CD4-positive, alpha-beta memory T cell (primary cell): ENCODE measurements around the gene SSR3. TPM values are rescaled to one million over a fixed set of nuclear protein-coding genes. Genes with fewer than 3 reads are reported as not detected.

Source experiments
- CTCF ChIA-PET: fragments of 350-600 bp; sonication (Branson Sonifier 250); formaldehyde crosslinking; loops from one replicate; lab custom pipeline; 2021; ENCODE audit warnings: inconsistent platforms; ENCODE audit not compliant: partially characterized antibody; lab: Charles Lee
- POLR2A ChIA-PET: fragments of 350-600 bp; sonication (Branson Sonifier 250); formaldehyde crosslinking; loops from one replicate; lab custom pipeline; 2021; ENCODE audit not compliant: partially characterized antibody; lab: Charles Lee
- DNase-seq, 5 donors: peaks; one replicate each; pipeline versions ENCODE4 v3.0.0 to v3.0.0-alpha.2; 2020 to 2022; ENCODE audit warnings: mixed read lengths in 1 of 5
- H3K27ac ChIP-seq: one replicate; pipeline ENCODE4 v1.7.0; 2013; ENCODE audit warnings: low read depth, low read length
- H3K27me3 ChIP-seq: 2 replicates; pipeline ENCODE4 v1.7.0; 2013; ENCODE audit warnings: mild to moderate bottlenecking, low read length, moderate library complexity; ENCODE audit not compliant: insufficient read depth
- H3K36me3 ChIP-seq: 2 replicates; pipeline ENCODE4 v1.7.0; 2013; ENCODE audit warnings: mild to moderate bottlenecking, low read length, moderate library complexity; ENCODE audit not compliant: insufficient read depth
- H3K4me1 ChIP-seq: 2 replicates; pipeline ENCODE4 v1.7.0; 2013; ENCODE audit warnings: mild to moderate bottlenecking, low read length, moderate library complexity; ENCODE audit not compliant: insufficient read depth
- H3K4me3 ChIP-seq, 2 donors: one replicate each; pipeline ENCODE4 v1.7.0; 2013; ENCODE audit warnings: low read length in 2 of 2, mild to moderate bottlenecking in 1 of 2
- H3K9me3 ChIP-seq, 2 donors: one replicate each; pipeline ENCODE4 v1.7.0; 2013; ENCODE audit warnings: low read length in 2 of 2, control low read depth in 1 of 2; ENCODE audit not compliant: control insufficient read depth in 1 of 2
- H3K27ac Mint-ChIP-seq, 7 donors: one replicate each; pipeline ENCODE4 v1.8.0; 2020 to 2021; ENCODE audit warnings: mixed read lengths in 7 of 7, mild to moderate bottlenecking in 6 of 7, inconsistent platforms in 3 of 7, moderate library complexity in 3 of 7
- H3K27me3 Mint-ChIP-seq, 2 donors: one replicate each; pipeline ENCODE4 v1.8.0; 2020 to 2021; ENCODE audit warnings: mixed read lengths in 2 of 2
- H3K36me3 Mint-ChIP-seq, 2 donors: one replicate each; pipeline ENCODE4 v1.8.0; 2020 to 2021; ENCODE audit warnings: mixed read lengths in 2 of 2, inconsistent platforms in 1 of 2, mild to moderate bottlenecking in 1 of 2
- H3K4me1 Mint-ChIP-seq, 4 donors: one replicate each; pipeline ENCODE4 v1.8.0; 2020 to 2021; ENCODE audit warnings: mixed read lengths in 4 of 4, mild to moderate bottlenecking in 1 of 4
- H3K4me3 Mint-ChIP-seq, 8 donors: one replicate each; pipeline ENCODE4 v1.8.0; 2020 to 2021; ENCODE audit warnings: mixed read lengths in 8 of 8, mild to moderate bottlenecking in 7 of 8, moderate library complexity in 6 of 8, inconsistent platforms in 3 of 8
- H3K9me3 Mint-ChIP-seq, 8 donors: one replicate each; pipeline ENCODE4 v1.8.0; 2020 to 2021; ENCODE audit warnings: mixed read lengths in 8 of 8, mild to moderate bottlenecking in 5 of 8, inconsistent platforms in 3 of 8, moderate library complexity in 1 of 8
- intact Hi-C: fragments of 100-400 bp; cut with micrococcal nuclease; formaldehyde crosslinking; loops from one replicate; pipeline ENCODE4 v1.15.1; 2023
- polyA plus RNA-seq, 2 donors: library from polyadenylated mRNA; unstranded; fragments of 300-500 nt; fragmentation: Illumina TruSeq; gene quantifications; one replicate each; pipeline ENCODE4 v1.2.3, GENCODE V29; 2021
- total RNA-seq, 2 experiments: library from RNA; stranded (reverse); gene quantifications; one replicate each; pipeline ENCODE4 v1.2.3, GENCODE V29; 2021

Gene SSR3
- total and polyA plus RNA-seq, 4 experiments from 2014 or later: 132 to 158 (median 137) TPM

GRCh38 chr3:156539802-156540201 lies 15.1 kb downstream of the SSR3 start:
- Mint-ChIP-seq H3K4me1 (peaks cover 0 to 2% (median 0%) of the 10 kb centered on the region in 4 donors), H3K27ac (no peak overlapping the region)

GRCh38 chr3:156539051-156539450 lies 15.9 kb downstream of the SSR3 start:
- ChIA-PET POLR2A (interaction anchor here (0.8 kb wide), 1 partner anchor 16 kb away, joined by 3 read pairs; no protein-coding TSS in a partner anchor), CTCF (interaction anchor here (1.4 to 6.6 kb wide), 3 partner anchors 25 to 389 kb away, joined by 4 to 78 read pairs (median 54); no protein-coding TSS in a partner anchor)
- H3K27ac ChIP-seq: no peak overlapping the region
- Mint-ChIP-seq H3K9me3 (no peaks in the 10 kb centered on the region), H3K36me3 (peaks cover 27 to 54% of the 10 kb centered on the region in 2 donors), H3K27me3 (no peaks in the 10 kb centered on the region), H3K27ac (peak overlapping the region in 1 of 7 donors; percentile 31), H3K4me3 (no peak overlapping the region), H3K4me1 (peaks cover 0 to 2% (median 0%) of the 10 kb centered on the region in 4 donors)
- intact Hi-C loops: no loop called here
- no peaks in the 10 kb centered on the region for H3K9me3 ChIP-seq
- no peak overlapping the region for H3K4me3 ChIP-seq
- no peak for DNase-seq
- H3K36me3 ChIP-seq: peaks cover 28% of the 10 kb centered on the region
- H3K27me3 ChIP-seq: no peaks in the 10 kb centered on the region
- H3K4me1 ChIP-seq: no peaks in the 10 kb centered on the region

More at GRCh38 chr3:156539802-156540201, 15.1 kb downstream of the SSR3 start:
- no peak overlapping the region for H3K4me3 Mint-ChIP-seq
- Histone ChIP-seq H3K9me3 (no peaks in the 10 kb centered on the region), H3K36me3 (peaks cover 30% of the 10 kb centered on the region), H3K4me1 (no peaks in the 10 kb centered on the region), H3K27me3 (no peaks in the 10 kb centered on the region), H3K4me3 (no peak overlapping the region), H3K27ac (no peak overlapping the region)
- no peaks in the 10 kb centered on the region for H3K27me3 Mint-ChIP-seq
- intact Hi-C loops: loop anchor here (2.0 to 10.0 kb wide), 3 partner anchors 15 to 597 kb away; no protein-coding TSS in a partner anchor
- ChIA-PET POLR2A (no interaction called here), CTCF (interaction anchor here (1.4 to 6.6 kb wide), 6 partner anchors 11 to 390 kb away, joined by 4 to 78 read pairs (median 20); partner anchors contain the start of gene SSR3)
- no peak for DNase-seq
- no peaks in the 10 kb centered on the region for H3K9me3 Mint-ChIP-seq
- H3K36me3 Mint-ChIP-seq: peaks cover 27 to 59% of the 10 kb centered on the region in 2 donors

GRCh38 chr3:156536524-156537316 lies 18.2 kb downstream of the SSR3 start:
- DNase-seq: no peak
- CTCF ChIA-PET: interaction anchor here (1.3 to 2.1 kb wide), 3 partner anchors 26 to 601 kb away, joined by 3 to 7 read pairs (median 4); no protein-coding TSS in a partner anchor
- no peak overlapping the region for H3K4me3 ChIP-seq
- no peak overlapping the region for H3K27ac ChIP-seq
- no peak overlapping the region for H3K27ac Mint-ChIP-seq
- no peaks in the 10 kb centered on the region for H3K9me3 ChIP-seq
- H3K36me3 ChIP-seq: peaks cover 8% of the 10 kb centered on the region
- peaks cover 23 to 41% of the 10 kb centered on the region in 2 donors for H3K36me3 Mint-ChIP-seq
- no peaks in the 10 kb centered on the region for H3K9me3 Mint-ChIP-seq
- H3K4me1 ChIP-seq: no peaks in the 10 kb centered on the region
- intact Hi-C loops: no loop called here
- no peak overlapping the region for H3K4me3 Mint-ChIP-seq
- no peaks in the 10 kb centered on the region for H3K27me3 Mint-ChIP-seq
- POLR2A ChIA-PET: no interaction called here
- H3K4me1 Mint-ChIP-seq: peaks cover 0 to 2% (median 0%) of the 10 kb centered on the region in 4 donors
- no peaks in the 10 kb centered on the region for H3K27me3 ChIP-seq

GRCh38 chr3:156535798-156536197 lies 19.1 kb downstream of the SSR3 start:
- H3K27me3 ChIP-seq: no peaks in the 10 kb centered on the region
- no peaks in the 10 kb centered on the region for H3K9me3 ChIP-seq
- peaks cover 8% of the 10 kb centered on the region for H3K36me3 ChIP-seq
- peak overlapping the region in 4 of 7 donors; percentile 8 to 87 (median 48) for H3K27ac Mint-ChIP-seq
- no peaks in the 10 kb centered on the region for H3K4me1 ChIP-seq
- no peaks in the 10 kb centered on the region for H3K9me3 Mint-ChIP-seq
- peaks cover 0 to 2% (median 0%) of the 10 kb centered on the region in 4 donors for H3K4me1 Mint-ChIP-seq
- intact Hi-C loops: no loop called here
- POLR2A ChIA-PET: no interaction called here
- H3K4me3 Mint-ChIP-seq: no peak overlapping the region
- no peak for DNase-seq
- CTCF ChIA-PET: interaction anchor here (0.9 to 2.1 kb wide), 6 partner anchors 16 to 602 kb away, joined by 3 to 7 read pairs (median 4); no protein-coding TSS in a partner anchor
- H3K27ac ChIP-seq: no peak overlapping the region
- peaks cover 19 to 34% of the 10 kb centered on the region in 2 donors for H3K36me3 Mint-ChIP-seq
- H3K4me3 ChIP-seq: no peak overlapping the region
- no peaks in the 10 kb centered on the region for H3K27me3 Mint-ChIP-seq

- CTCF ChIA-PET: interaction anchor here (0.9 to 3.0 kb wide), 6 partner anchors 9 to 602 kb away, joined by 3 to 7 read pairs (median 5); no protein-coding TSS in a partner anchor
- Histone ChIP-seq H3K4me3 (no peak overlapping the region), H3K36me3 (peaks cover 8% of the 10 kb centered on the region), H3K27me3 (no peaks in the 10 kb centered on the region), H3K9me3 (no peaks in the 10 kb centered on the region), H3K4me1 (no peaks in the 10 kb centered on the region), H3K27ac (no peak overlapping the region)
- H3K4me1 Mint-ChIP-seq: peaks cover 0 to 2% (median 0%) of the 10 kb centered on the region in 4 donors
- no peak for DNase-seq
- intact Hi-C loops: no loop called here
- H3K27ac Mint-ChIP-seq: peak overlapping the region in 1 of 7 donors; percentile 87
- H3K36me3 Mint-ChIP-seq: peaks cover 17 to 35% of the 10 kb centered on the region in 2 donors
- POLR2A ChIA-PET: no interaction called here
- H3K4me3 Mint-ChIP-seq: no peak overlapping the region
- H3K27me3 Mint-ChIP-seq: no peaks in the 10 kb centered on the region
- no peaks in the 10 kb centered on the region for H3K9me3 Mint-ChIP-seq
These were observed 19.7 kb downstream of the SSR3 start for GRCh38 chr3:156535162-156535627.

GRCh38 chr3:156533205-156533604 lies 21.7 kb downstream of the SSR3 start:
- H3K36me3 ChIP-seq: no peaks in the 10 kb centered on the region
- intact Hi-C loops: no loop called here
- Mint-ChIP-seq H3K9me3 (no peaks in the 10 kb centered on the region), H3K36me3 (peaks cover 11 to 21% of the 10 kb centered on the region in 2 donors), H3K27me3 (no peaks in the 10 kb centered on the region), H3K4me1 (peaks cover 0 to 2% (median 0%) of the 10 kb centered on the region in 4 donors), H3K4me3 (no peak overlapping the region), H3K27ac (peak overlapping the region in 1 of 7 donors; percentile 60)
- H3K4me3 ChIP-seq: no peak overlapping the region
- H3K27ac ChIP-seq: no peak overlapping the region
- H3K4me1 ChIP-seq: no peaks in the 10 kb centered on the region
- CTCF ChIA-PET: interaction anchor here (1.2 to 3.0 kb wide), 2 partner anchors 10 to 11 kb away, joined by 3 to 6 read pairs; no protein-coding TSS in a partner anchor
- no peaks in the 10 kb centered on the region for H3K9me3 ChIP-seq
- POLR2A ChIA-PET: interaction anchor here (1.3 kb wide), 1 partner anchor 9 kb away, joined by 3 read pairs; no protein-coding TSS in a partner anchor
- no peaks in the 10 kb centered on the region for H3K27me3 ChIP-seq
- DNase-seq: no peak

GRCh38 chr3:156532730-156533129 lies 22.2 kb downstream of the SSR3 start:
- CTCF ChIA-PET: interaction anchor here (1.2 to 3.0 kb wide), 2 partner anchors 9 to 11 kb away, joined by 3 to 6 read pairs; no protein-coding TSS in a partner anchor
- intact Hi-C loops: no loop called here
- Histone ChIP-seq H3K27me3 (no peaks in the 10 kb centered on the region), H3K36me3 (no peaks in the 10 kb centered on the region), H3K4me1 (no peaks in the 10 kb centered on the region), H3K9me3 (no peaks in the 10 kb centered on the region), H3K4me3 (no peak overlapping the region), H3K27ac (no peak overlapping the region)
- DNase-seq: no peak
- Mint-ChIP-seq H3K9me3 (no peaks in the 10 kb centered on the region), H3K27ac (no peak overlapping the region), H3K36me3 (peaks cover 6 to 17% of the 10 kb centered on the region in 2 donors), H3K27me3 (no peaks in the 10 kb centered on the region), H3K4me3 (no peak overlapping the region), H3K4me1 (peaks cover 0 to 2% (median 0%) of the 10 kb centered on the region in 4 donors)
- POLR2A ChIA-PET: interaction anchor here (1.3 kb wide), 1 partner anchor 9 kb away, joined by 3 read pairs; no protein-coding TSS in a partner anchor
